NT2/D1 (cell line): ENCODE data around the gene EFNA3.

Source experiments
- YY1 ChIP-seq: IDR thresholded peaks from 2 replicates; pipeline ENCODE4 v1.6.1; 2011; ENCODE audit not compliant: insufficient read length, insufficient read depth
- ZNF274 ChIP-seq: IDR thresholded peaks from 2 replicates; pipeline ENCODE4 v1.6.1; 2011; ENCODE audit warnings: mild to moderate bottlenecking, low read depth, low read length

- TF ChIP-seq ZNF274 (no peak), YY1 (no peak)
Measured at GRCh38 chr1:155053531-155054105, 25.0 kb upstream of the EFNA3 start.
